Activated CD4-positive, CD25-positive, alpha-beta regulatory T cell treated with anti-CD3 and anti-CD28 coated beads, Interleukin-2, amount 50 U/mL, for 72 hours (primary cell): ENCODE results near the gene IL12RB2.

ENCODE experiments used
- DNase-seq: peaks from one replicate; pipeline ENCODE4 v3.0.0; 2021

Gene IL12RB2

GRCh38 chr1:67314696-67315095, 7.0 kb downstream of the IL12RB2 start:
- DNase-seq, result no peak

- DNase-seq, result no peak
These were observed 8.7 kb downstream of the IL12RB2 start for GRCh38 chr1:67316180-67316902.

- DNase-seq, result no peak
These were observed 9.2 kb downstream of the IL12RB2 start for GRCh38 chr1:67316918-67317317.

GRCh38 chr1:67317803-67318202, 10.1 kb downstream of the IL12RB2 start:
- no peak for DNase-seq

- no peak for DNase-seq
These were observed 14.8 kb downstream of the IL12RB2 start for GRCh38 chr1:67322442-67322841.

- DNase-seq, result no peak
These were observed 15.4 kb downstream of the IL12RB2 start for GRCh38 chr1:67323087-67323486.

GRCh38 chr1:67324068-67324467, 16.4 kb downstream of the IL12RB2 start:
- no peak for DNase-seq

- DNase-seq, result no peak
These were observed 20.3 kb downstream of the IL12RB2 start for GRCh38 chr1:67327864-67328466.

- DNase-seq, result no peak
These were observed 25.2 kb downstream of the IL12RB2 start for GRCh38 chr1:67332653-67333529.

GRCh38 chr1:67333603-67334002, 25.9 kb downstream of the IL12RB2 start:
- no peak for DNase-seq

- DNase-seq, result no peak
These were observed 27.7 kb downstream of the IL12RB2 start for GRCh38 chr1:67335411-67335810.

GRCh38 chr1:67336157-67336556, 28.5 kb downstream of the IL12RB2 start:
- no peak for DNase-seq

- no peak for DNase-seq
These were observed 29.1 kb downstream of the IL12RB2 start for GRCh38 chr1:67336783-67337182.

- DNase-seq, result no peak
These were observed 31.0 kb downstream of the IL12RB2 start for GRCh38 chr1:67338642-67339041.

GRCh38 chr1:67339623-67340343, 32.1 kb downstream of the IL12RB2 start:
- DNase-seq, result no peak

- DNase-seq, result no peak
These were observed 34.6 kb downstream of the IL12RB2 start for GRCh38 chr1:67342076-67342890.

- DNase-seq, result no peak
These were observed 37.9 kb downstream of the IL12RB2 start for GRCh38 chr1:67345556-67345955.

GRCh38 chr1:67346982-67347381, 39.3 kb downstream of the IL12RB2 start:
- DNase-seq, result no peak

- no peak for DNase-seq
These were observed 40.2 kb downstream of the IL12RB2 start for GRCh38 chr1:67347688-67348472.

GRCh38 chr1:67348586-67349252, 41.0 kb downstream of the IL12RB2 start:
- no peak for DNase-seq

- no peak for DNase-seq
These were observed 43.1 kb downstream of the IL12RB2 start for GRCh38 chr1:67350783-67351182.
